ENCODE data around the gene TEX14.

DNA sequence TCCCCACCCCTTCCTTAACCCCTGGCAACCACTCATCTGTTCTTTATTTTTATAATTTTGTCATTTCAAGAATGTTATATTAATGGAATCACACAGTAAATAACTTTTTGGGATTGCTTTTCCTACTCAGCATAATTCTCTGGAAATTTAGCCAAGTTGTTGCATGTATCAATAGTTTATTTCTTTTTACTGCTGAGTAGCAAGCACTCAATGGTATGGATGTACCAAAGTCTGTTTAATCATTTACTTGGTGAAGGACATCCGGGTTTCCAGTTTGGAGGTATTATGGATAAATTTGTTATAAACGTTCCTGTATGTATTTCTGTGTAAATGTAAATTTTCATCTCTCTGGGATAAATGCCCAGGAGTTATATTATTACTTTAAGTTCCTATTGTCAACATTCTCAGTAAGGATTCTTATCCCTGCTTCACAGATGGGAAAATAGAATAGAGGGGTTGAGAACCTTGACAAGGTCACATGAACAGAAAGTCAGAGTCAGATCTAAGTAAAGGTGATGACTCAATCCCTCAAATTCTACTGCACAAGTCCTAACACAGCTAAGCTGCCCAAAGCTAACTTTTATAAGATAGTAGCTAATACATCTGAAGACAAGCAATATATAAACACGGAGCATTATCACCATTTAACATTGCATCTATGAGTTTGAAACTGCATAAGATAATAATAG is 115.0 kb downstream of the TEX14 start:
- TF ChIP-seq, protein P1, sequence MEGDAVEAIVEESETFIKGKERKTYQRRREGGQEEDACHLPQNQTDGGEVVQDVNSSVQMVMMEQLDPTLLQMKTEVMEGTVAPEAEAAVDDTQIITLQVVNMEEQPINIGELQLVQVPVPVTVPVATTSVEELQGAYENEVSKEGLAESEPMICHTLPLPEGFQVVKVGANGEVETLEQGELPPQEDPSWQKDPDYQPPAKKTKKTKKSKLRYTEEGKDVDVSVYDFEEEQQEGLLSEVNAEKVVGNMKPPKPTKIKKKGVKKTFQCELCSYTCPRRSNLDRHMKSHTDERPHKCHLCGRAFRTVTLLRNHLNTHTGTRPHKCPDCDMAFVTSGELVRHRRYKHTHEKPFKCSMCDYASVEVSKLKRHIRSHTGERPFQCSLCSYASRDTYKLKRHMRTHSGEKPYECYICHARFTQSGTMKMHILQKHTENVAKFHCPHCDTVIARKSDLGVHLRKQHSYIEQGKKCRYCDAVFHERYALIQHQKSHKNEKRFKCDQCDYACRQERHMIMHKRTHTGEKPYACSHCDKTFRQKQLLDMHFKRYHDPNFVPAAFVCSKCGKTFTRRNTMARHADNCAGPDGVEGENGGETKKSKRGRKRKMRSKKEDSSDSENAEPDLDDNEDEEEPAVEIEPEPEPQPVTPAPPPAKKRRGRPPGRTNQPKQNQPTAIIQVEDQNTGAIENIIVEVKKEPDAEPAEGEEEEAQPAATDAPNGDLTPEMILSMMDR (IDR thresholded peaks at IDR 0.05) = no peak
- TF ChIP-seq KDM5A (IDR thresholded peaks at IDR 0.05) = no peak
- TF ChIP-seq, protein P2, sequence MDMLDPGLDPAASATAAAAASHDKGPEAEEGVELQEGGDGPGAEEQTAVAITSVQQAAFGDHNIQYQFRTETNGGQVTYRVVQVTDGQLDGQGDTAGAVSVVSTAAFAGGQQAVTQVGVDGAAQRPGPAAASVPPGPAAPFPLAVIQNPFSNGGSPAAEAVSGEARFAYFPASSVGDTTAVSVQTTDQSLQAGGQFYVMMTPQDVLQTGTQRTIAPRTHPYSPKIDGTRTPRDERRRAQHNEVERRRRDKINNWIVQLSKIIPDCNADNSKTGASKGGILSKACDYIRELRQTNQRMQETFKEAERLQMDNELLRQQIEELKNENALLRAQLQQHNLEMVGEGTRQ (IDR thresholded peaks at IDR 0.05) = no peak
- no peak for TF ChIP-seq RNF2 (IDR thresholded peaks at IDR 0.05; ENCODE audit: borderline replicate concordance, low read depth)
- TF ChIP-seq MAFK (IDR thresholded peaks at IDR 0.05; ENCODE audit: partially characterized antibody) = no peak
- no peak for TF ChIP-seq POLR2A (IDR thresholded peaks at IDR 0.05; ENCODE audit: low read length)
- no peak for TF ChIP-seq RFX5 (IDR thresholded peaks at IDR 0.05)
- TF ChIP-seq MYC (IDR thresholded peaks at IDR 0.05; ENCODE audit: borderline replicate concordance, low read length) = no peak
- TF ChIP-seq CEBPB (IDR thresholded peaks at IDR 0.05) = no peak
- TF ChIP-seq MAZ (IDR thresholded peaks at IDR 0.05; ENCODE audit: borderline replicate concordance, low read depth, low read length) = no peak
- TF ChIP-seq JUNB (IDR thresholded peaks at IDR 0.05) = no peak
- no peak for TF ChIP-seq ESRRA (IDR thresholded peaks at IDR 0.05; ENCODE audit: borderline replicate concordance, low read length)
- no peak for TF ChIP-seq SREBF2 (IDR thresholded peaks at IDR 0.05)
